ENCODE results near the gene COPG1.

The COPG1 gene

GRCh38 chr3:129305592-129306091, 56.2 kb downstream of the COPG1 start:
- no peaks in the 10 kb centered on the region for H3K27me3 ChIP-seq (ENCODE audit: insufficient read depth, insufficient read length)
- no peak overlapping the region for H3K9ac ChIP-seq (ENCODE audit: insufficient read length, low read depth)
- H3K9me3 ChIP-seq (ENCODE audit: insufficient read depth, low read length) = no peaks in the 10 kb centered on the region
- peak; percentile 93 for DNase-seq (ENCODE audit: low read depth, low spot score)
- peaks cover 39% of the 10 kb centered on the region for H3K36me3 ChIP-seq (ENCODE audit: insufficient read depth, insufficient read length, low read length)
- H3K4me3 ChIP-seq (ENCODE audit: insufficient read length, low read depth) = no peak overlapping the region
- peaks cover 5% of the 10 kb centered on the region for H3K4me1 ChIP-seq (ENCODE audit: insufficient read depth, insufficient read length)
- no peak for TF ChIP-seq ZNF274 (IDR thresholded peaks at IDR 0.05; ENCODE audit: low read depth, low read length)
- TF ChIP-seq SUZ12 (IDR thresholded peaks at IDR 0.05; ENCODE audit: extremely low read depth, insufficient read depth, insufficient read length) = no peak
- no peak for TF ChIP-seq YY1 (IDR thresholded peaks at IDR 0.05; ENCODE audit: insufficient read depth, insufficient read length)

- Histone ChIP-seq H3K4me3 (ENCODE audit: insufficient read length, low read depth) (no peak overlapping the region), H3K9me3 (ENCODE audit: insufficient read depth, low read length) (no peaks in the 10 kb centered on the region), H3K4me1 (ENCODE audit: insufficient read depth, insufficient read length) (peaks cover 5% of the 10 kb centered on the region), H3K27me3 (ENCODE audit: insufficient read depth, insufficient read length) (no peaks in the 10 kb centered on the region), H3K36me3 (ENCODE audit: insufficient read depth, insufficient read length, low read length) (peaks cover 17% of the 10 kb centered on the region), H3K9ac (ENCODE audit: insufficient read length, low read depth) (no peak overlapping the region)
- no peak for DNase-seq (ENCODE audit: low read depth, low spot score)
- no peak for TF ChIP-seq ZNF274 (IDR thresholded peaks at IDR 0.05; ENCODE audit: low read depth, low read length)
- no peak for TF ChIP-seq YY1 (IDR thresholded peaks at IDR 0.05; ENCODE audit: insufficient read depth, insufficient read length)
- no peak for TF ChIP-seq SUZ12 (IDR thresholded peaks at IDR 0.05; ENCODE audit: extremely low read depth, insufficient read depth, insufficient read length)
These were observed 59.2 kb downstream of the COPG1 start for GRCh38 chr3:129308636-129309035.

GRCh38 chr3:129310111-129311011, 61.0 kb downstream of the COPG1 start:
- Histone ChIP-seq H3K9me3 (ENCODE audit: insufficient read depth, low read length) (no peaks in the 10 kb centered on the region), H3K9ac (ENCODE audit: insufficient read length, low read depth) (no peak overlapping the region), H3K4me1 (ENCODE audit: insufficient read depth, insufficient read length) (peaks cover 2% of the 10 kb centered on the region), H3K4me3 (ENCODE audit: insufficient read length, low read depth) (no peak overlapping the region), H3K27me3 (ENCODE audit: insufficient read depth, insufficient read length) (no peaks in the 10 kb centered on the region), H3K36me3 (ENCODE audit: insufficient read depth, insufficient read length, low read length) (peaks cover 5% of the 10 kb centered on the region)
- no peak for TF ChIP-seq SUZ12 (IDR thresholded peaks at IDR 0.05; ENCODE audit: extremely low read depth, insufficient read depth, insufficient read length)
- no peak for TF ChIP-seq ZNF274 (IDR thresholded peaks at IDR 0.05; ENCODE audit: low read depth, low read length)
- TF ChIP-seq YY1 (IDR thresholded peaks at IDR 0.05; ENCODE audit: insufficient read depth, insufficient read length) = no peak
- no peak for DNase-seq (ENCODE audit: low read depth, low spot score)

DNA sequence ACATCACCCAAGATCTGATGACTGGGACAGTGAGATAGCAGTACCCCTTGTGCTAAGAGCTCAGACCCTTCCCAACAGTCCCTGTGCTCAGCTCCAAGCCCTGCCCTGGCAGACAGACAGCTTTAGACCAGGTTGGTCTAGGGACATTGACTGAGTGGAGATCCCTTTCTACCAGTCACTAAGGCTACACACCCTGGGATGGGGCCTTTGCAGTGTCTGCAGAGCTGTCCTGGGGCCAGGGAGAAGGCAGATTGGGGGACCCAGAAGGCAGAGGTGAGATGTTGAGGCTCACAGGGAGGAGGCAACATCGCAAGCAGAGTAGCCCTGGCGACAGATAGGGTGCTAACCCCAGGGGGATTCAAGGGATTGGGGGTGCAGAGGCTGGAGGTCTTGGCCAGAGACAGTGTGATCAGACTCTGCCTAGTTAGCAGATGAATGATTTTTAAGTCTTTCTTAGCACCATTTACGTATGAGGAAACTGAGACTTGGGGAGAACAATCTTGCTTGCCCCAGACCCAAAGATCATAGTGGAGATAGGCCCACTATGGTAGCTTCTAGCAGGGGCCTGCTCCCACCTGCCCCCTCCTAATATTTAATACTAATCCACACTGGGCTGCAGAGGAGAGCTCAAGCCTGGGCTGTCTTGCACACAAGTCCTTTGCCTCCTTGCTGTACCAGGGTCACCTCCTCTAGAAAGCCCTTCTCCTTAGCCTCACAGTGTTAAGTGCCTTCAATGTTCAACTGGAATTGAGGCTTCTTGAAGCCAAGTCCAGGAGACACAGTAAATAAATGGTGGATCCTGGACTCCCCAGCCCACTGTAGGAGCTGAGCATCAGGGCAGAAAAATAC, 61.9 kb downstream of the COPG1 start:
- H3K36me3 ChIP-seq (ENCODE audit: insufficient read depth, insufficient read length, low read length) = peaks cover 5% of the 10 kb centered on the region
- TF ChIP-seq ZNF274 (IDR thresholded peaks at IDR 0.05; ENCODE audit: low read depth, low read length) = no peak
- no peak for TF ChIP-seq SUZ12 (IDR thresholded peaks at IDR 0.05; ENCODE audit: extremely low read depth, insufficient read depth, insufficient read length)
- TF ChIP-seq YY1 (IDR thresholded peaks at IDR 0.05; ENCODE audit: insufficient read depth, insufficient read length) = no peak
- peaks cover 2% of the 10 kb centered on the region for H3K4me1 ChIP-seq (ENCODE audit: insufficient read depth, insufficient read length)
- DNase-seq (ENCODE audit: low read depth, low spot score) = no peak
- no peaks in the 10 kb centered on the region for H3K27me3 ChIP-seq (ENCODE audit: insufficient read depth, insufficient read length)
- no peaks in the 10 kb centered on the region for H3K9me3 ChIP-seq (ENCODE audit: insufficient read depth, low read length)
- H3K4me3 ChIP-seq (ENCODE audit: insufficient read length, low read depth) = no peak overlapping the region
- no peak overlapping the region for H3K9ac ChIP-seq (ENCODE audit: insufficient read length, low read depth)

DNA sequence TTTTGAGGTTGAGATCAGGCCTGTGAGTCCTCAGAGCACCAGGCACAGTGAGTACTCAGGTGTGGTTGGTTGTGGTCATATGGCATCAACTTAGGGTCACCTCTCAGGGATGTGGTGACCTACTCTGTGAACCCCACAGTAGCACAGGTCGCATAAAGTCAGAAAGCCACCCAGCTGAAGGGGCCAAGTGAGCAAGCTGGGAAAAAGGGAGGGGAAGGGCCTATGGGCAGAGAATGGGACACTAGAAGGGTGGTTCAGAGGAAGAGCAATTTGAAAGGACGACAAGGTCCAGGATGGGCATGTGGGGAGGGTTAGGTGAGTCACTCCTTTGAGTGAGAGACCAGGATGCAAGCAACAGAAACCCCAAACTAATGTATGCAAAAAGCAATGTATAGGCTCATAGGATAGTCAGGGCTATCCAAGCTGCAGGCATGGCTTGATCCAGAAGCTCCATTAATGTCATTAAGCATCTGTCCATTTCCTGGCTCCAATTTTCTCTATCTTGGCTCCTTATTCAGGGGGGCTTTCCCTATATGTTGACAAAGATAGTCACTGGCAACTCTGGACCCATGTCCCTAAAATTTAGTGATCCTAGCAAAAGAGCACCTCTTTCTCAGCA, 62.7 kb downstream of the COPG1 start:
- no peak overlapping the region for H3K9ac ChIP-seq (ENCODE audit: insufficient read length, low read depth)
- no peaks in the 10 kb centered on the region for H3K9me3 ChIP-seq (ENCODE audit: insufficient read depth, low read length)
- no peak for DNase-seq (ENCODE audit: low read depth, low spot score)
- TF ChIP-seq ZNF274 (IDR thresholded peaks at IDR 0.05; ENCODE audit: low read depth, low read length) = no peak
- TF ChIP-seq SUZ12 (IDR thresholded peaks at IDR 0.05; ENCODE audit: extremely low read depth, insufficient read depth, insufficient read length) = no peak
- no peak for TF ChIP-seq YY1 (IDR thresholded peaks at IDR 0.05; ENCODE audit: insufficient read depth, insufficient read length)
- peaks cover 2% of the 10 kb centered on the region for H3K4me1 ChIP-seq (ENCODE audit: insufficient read depth, insufficient read length)
- no peaks in the 10 kb centered on the region for H3K27me3 ChIP-seq (ENCODE audit: insufficient read depth, insufficient read length)
- no peak overlapping the region for H3K4me3 ChIP-seq (ENCODE audit: insufficient read length, low read depth)
- H3K36me3 ChIP-seq (ENCODE audit: insufficient read depth, insufficient read length, low read length) = peaks cover under 1% of the 10 kb centered on the region

GRCh38 chr3:129312671-129313414, 63.4 kb downstream of the COPG1 start:
- Histone ChIP-seq H3K36me3 (ENCODE audit: insufficient read depth, insufficient read length, low read length) (no peaks in the 10 kb centered on the region), H3K4me1 (ENCODE audit: insufficient read depth, insufficient read length) (peaks cover 2% of the 10 kb centered on the region), H3K27me3 (ENCODE audit: insufficient read depth, insufficient read length) (no peaks in the 10 kb centered on the region), H3K9me3 (ENCODE audit: insufficient read depth, low read length) (no peaks in the 10 kb centered on the region), H3K9ac (ENCODE audit: insufficient read length, low read depth) (no peak overlapping the region), H3K4me3 (ENCODE audit: insufficient read length, low read depth) (no peak overlapping the region)
- no peak for DNase-seq (ENCODE audit: low read depth, low spot score)
- TF ChIP-seq SUZ12 (IDR thresholded peaks at IDR 0.05; ENCODE audit: extremely low read depth, insufficient read depth, insufficient read length) (no peak), ZNF274 (IDR thresholded peaks at IDR 0.05; ENCODE audit: low read depth, low read length) (no peak), YY1 (IDR thresholded peaks at IDR 0.05; ENCODE audit: insufficient read depth, insufficient read length) (no peak)
